Subcutaneous adipose tissue (tissue), 4 donors: Measurements from ENCODE around the gene PDE8A. TPM values are rescaled to one million over a fixed set of nuclear protein-coding genes. Genes with fewer than 3 reads are reported as not detected.

Experiments used
- CTCF ChIP-seq: fragments of 450-650 bp; IDR thresholded peaks from one replicate; pipeline ENCODE4 v1.5.1; 2016; ENCODE audit warnings: low read depth, mild to moderate bottlenecking, control low read depth, antibody characterized with exemption, moderate library complexity
- total RNA-seq, 4 donors: library from RNA; depleted of rRNA; stranded (reverse); fragments of >200 nt; gene quantifications; one replicate each; pipeline ENCODE4 v1.1.0, GENCODE V29; 2016

PDE8A gene
- total RNA-seq, 4 donors from 2014 or later = 55.3 to 129 (median 99.3) TPM

- TF ChIP-seq CTCF = no peak
Observed at GRCh38 chr15:84961707-84962106, 19.9 kb upstream of the PDE8A start.

GRCh38 chr15:84962955-84963354 is 18.7 kb upstream of the PDE8A start:
- no peak for TF ChIP-seq CTCF

GRCh38 chr15:84967380-84967779 is 14.3 kb upstream of the PDE8A start:
- no peak for TF ChIP-seq CTCF

- no peak for TF ChIP-seq CTCF
Observed at GRCh38 chr15:84968301-84968700, 13.4 kb upstream of the PDE8A start.

GRCh38 chr15:84969257-84969656 is 12.4 kb upstream of the PDE8A start:
- no peak for TF ChIP-seq CTCF

- TF ChIP-seq CTCF = no peak
Observed at GRCh38 chr15:84970843-84971242, 10.8 kb upstream of the PDE8A start.

GRCh38 chr15:84973492-84974460 is 7.9 kb upstream of the PDE8A start:
- no peak for TF ChIP-seq CTCF
